T-helper 17 cell (primary cell): Measurements from ENCODE around the gene MED16. TPM values are rescaled to one million over a fixed set of nuclear protein-coding genes. Genes with fewer than 3 reads are reported as not detected.
"Not testable (repeated sequence)": the region's sequence is repeated elsewhere in the genome, so short reads cannot be mapped to it uniquely, and the experiment has no call there.

Experiments used
- ATAC-seq: fragments of 150-1000 bp; cut with Tn5 transposase; 2 replicates; pipeline ENCODE4 v1.10.0; 2021; ENCODE audit warnings: mild to moderate bottlenecking, moderate library complexity
- DNase-seq, 3 donors: peaks; one replicate each; pipeline versions ENCODE4 v3.0.0 to v3.0.0-alpha.2; 2020 to 2021
- H3K9me3 ChIP-seq: one replicate; pipeline ENCODE4 v1.7.0; 2013; ENCODE audit warnings: low read length, mild to moderate bottlenecking; ENCODE audit not compliant: control insufficient read depth, poor library complexity, severe bottlenecking
- H3K27ac Mint-ChIP-seq: one replicate; pipeline ENCODE4 v1.8.0; 2022; ENCODE audit warnings: mild to moderate bottlenecking, moderate library complexity, mixed read lengths
- H3K27me3 Mint-ChIP-seq: one replicate; pipeline ENCODE4 v1.8.0; 2022; ENCODE audit warnings: mixed read lengths
- H3K36me3 Mint-ChIP-seq: one replicate; pipeline ENCODE4 v1.8.0; 2022; ENCODE audit warnings: low read depth, mixed read lengths
- H3K4me1 Mint-ChIP-seq: one replicate; pipeline ENCODE4 v1.8.0; 2022; ENCODE audit warnings: mild to moderate bottlenecking, mixed read lengths
- H3K4me3 Mint-ChIP-seq: one replicate; pipeline ENCODE4 v1.8.0; 2022; ENCODE audit warnings: mild to moderate bottlenecking, moderate library complexity, mixed read lengths
- total RNA-seq, 4 donors: library from RNA in 2 of 4; stranded (reverse) in 2 of 4; gene quantifications; one replicate each; pipeline ENCODE4 v1.2.3 and lab custom pipeline; 2022 to 2026

The MED16 gene
- total RNA-seq, 2 donors from 2014 or later: 59.6 to 71.3 TPM

GRCh38 chr19:850979-851335 is 42.0 kb downstream of the MED16 start:
- H3K27ac Mint-ChIP-seq: no peak overlapping the region
- H3K4me3 Mint-ChIP-seq: no peak overlapping the region
- DNase-seq (no peak), ATAC-seq (no peak)
- H3K9me3 ChIP-seq: no peaks in the 10 kb centered on the region
- peaks cover 2% of the 10 kb centered on the region for H3K4me1 Mint-ChIP-seq
- peaks cover 3% of the 10 kb centered on the region for H3K36me3 Mint-ChIP-seq
- H3K27me3 Mint-ChIP-seq: peaks cover 12% of the 10 kb centered on the region

- no peaks in the 10 kb centered on the region for H3K9me3 ChIP-seq
- H3K27me3 Mint-ChIP-seq: peaks cover 18% of the 10 kb centered on the region
- no peak overlapping the region for H3K4me3 Mint-ChIP-seq
- peaks cover 3% of the 10 kb centered on the region for H3K36me3 Mint-ChIP-seq
- no peak overlapping the region for H3K27ac Mint-ChIP-seq
- DNase-seq (no peak), ATAC-seq (no peak)
- peaks cover 2% of the 10 kb centered on the region for H3K4me1 Mint-ChIP-seq
Measured at GRCh38 chr19:850221-850978, 42.6 kb downstream of the MED16 start.

DNA sequence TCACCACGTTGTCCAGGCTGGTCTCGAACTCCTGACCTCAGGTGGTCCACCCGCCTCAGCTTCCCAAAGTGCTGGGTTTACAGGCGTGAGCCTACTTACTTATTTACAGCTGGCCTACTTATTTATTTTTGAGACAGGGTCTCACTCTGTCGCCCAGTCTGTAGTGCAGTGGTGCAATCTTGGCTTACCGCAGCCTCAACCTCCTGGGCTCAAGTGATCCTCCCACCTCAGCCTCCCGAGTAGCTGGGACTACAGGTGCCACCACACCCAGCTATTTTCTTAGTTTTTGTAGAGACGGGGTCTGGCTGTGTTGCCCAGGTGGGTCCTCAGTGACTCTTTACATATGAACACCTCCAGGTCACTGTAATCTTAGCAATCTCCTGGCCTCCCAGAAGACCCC is 43.8 kb downstream of the MED16 start:
- H3K36me3 Mint-ChIP-seq, H3K27ac Mint-ChIP-seq, DNase-seq, H3K4me3 Mint-ChIP-seq, H3K9me3 ChIP-seq, H3K4me1 Mint-ChIP-seq, ATAC-seq: not testable (repeated sequence)
- H3K27me3 Mint-ChIP-seq: peaks cover 24% of the 10 kb centered on the region

DNA sequence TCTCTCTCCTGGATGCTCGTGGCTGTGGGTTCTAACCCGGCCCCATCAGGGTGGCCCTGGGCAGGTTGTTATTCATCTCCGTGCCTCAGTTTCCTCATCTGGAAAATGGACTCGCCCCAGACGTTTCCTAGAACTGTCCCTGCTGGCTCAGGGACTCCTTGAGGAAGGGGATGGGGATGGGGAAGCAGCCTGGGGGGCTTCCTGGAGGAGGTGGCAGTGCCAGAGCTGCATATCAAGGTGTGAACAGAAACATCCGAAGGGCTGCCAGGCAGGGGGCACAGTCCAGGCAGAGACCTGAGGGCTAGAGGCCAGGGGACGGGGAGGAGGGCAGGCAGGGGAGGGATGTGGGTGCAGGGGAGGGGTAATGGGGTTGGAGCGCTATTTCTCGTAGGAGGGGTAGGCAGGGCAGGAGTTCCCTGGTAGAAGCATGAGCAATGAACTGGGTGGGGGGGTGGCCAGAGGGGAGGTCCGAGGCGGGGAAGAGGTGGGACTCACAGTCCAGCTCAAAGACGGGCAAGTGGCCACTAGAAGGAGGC is 44.5 kb downstream of the MED16 start:
- Mint-ChIP-seq H3K27ac (no peak overlapping the region), H3K36me3 (peaks cover 3% of the 10 kb centered on the region), H3K4me3 (no peak overlapping the region), H3K27me3 (peaks cover 24% of the 10 kb centered on the region), H3K4me1 (peaks cover 5% of the 10 kb centered on the region)
- DNase-seq: no peak
- H3K9me3 ChIP-seq: no peaks in the 10 kb centered on the region
- ATAC-seq: no peak

GRCh38 chr19:845707-846521 is 47.1 kb downstream of the MED16 start:
- H3K4me3 Mint-ChIP-seq: peak overlapping the region; percentile 45
- peaks cover 3% of the 10 kb centered on the region for H3K36me3 Mint-ChIP-seq
- peaks cover 34% of the 10 kb centered on the region for H3K27me3 Mint-ChIP-seq
- DNase-seq (no peak), ATAC-seq (no peak)
- H3K27ac Mint-ChIP-seq: no peak overlapping the region
- no peaks in the 10 kb centered on the region for H3K9me3 ChIP-seq
- peaks cover 5% of the 10 kb centered on the region for H3K4me1 Mint-ChIP-seq

DNA sequence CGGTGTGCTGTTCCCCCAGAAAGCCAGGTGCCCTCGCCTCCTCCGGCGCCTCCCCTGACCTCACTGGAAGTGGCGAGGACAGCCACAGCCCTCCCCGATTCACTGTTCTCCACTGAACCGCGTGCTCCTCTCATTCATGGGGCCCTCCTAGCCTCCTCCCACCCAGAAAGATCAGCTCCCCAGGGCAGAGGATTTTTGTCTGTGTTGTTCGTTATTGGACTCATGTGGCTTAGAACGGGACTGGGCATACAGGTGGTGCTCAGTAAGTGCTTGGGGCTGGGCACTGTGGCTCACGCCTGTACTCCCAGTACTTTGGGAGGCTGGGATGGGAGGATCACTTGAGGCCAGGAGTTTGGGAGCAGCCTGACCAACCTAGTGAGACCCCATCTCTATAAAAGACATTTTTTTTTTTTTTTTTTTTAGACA is 48.4 kb downstream of the MED16 start:
- DNase-seq (no peak), ATAC-seq (peak; percentile 37)
- Mint-ChIP-seq H3K4me1 (peaks cover 5% of the 10 kb centered on the region), H3K36me3 (peaks cover 3% of the 10 kb centered on the region), H3K27ac (no peak overlapping the region), H3K4me3 (peak overlapping the region; percentile 75), H3K27me3 (peaks cover 31% of the 10 kb centered on the region)
- no peaks in the 10 kb centered on the region for H3K9me3 ChIP-seq

DNA sequence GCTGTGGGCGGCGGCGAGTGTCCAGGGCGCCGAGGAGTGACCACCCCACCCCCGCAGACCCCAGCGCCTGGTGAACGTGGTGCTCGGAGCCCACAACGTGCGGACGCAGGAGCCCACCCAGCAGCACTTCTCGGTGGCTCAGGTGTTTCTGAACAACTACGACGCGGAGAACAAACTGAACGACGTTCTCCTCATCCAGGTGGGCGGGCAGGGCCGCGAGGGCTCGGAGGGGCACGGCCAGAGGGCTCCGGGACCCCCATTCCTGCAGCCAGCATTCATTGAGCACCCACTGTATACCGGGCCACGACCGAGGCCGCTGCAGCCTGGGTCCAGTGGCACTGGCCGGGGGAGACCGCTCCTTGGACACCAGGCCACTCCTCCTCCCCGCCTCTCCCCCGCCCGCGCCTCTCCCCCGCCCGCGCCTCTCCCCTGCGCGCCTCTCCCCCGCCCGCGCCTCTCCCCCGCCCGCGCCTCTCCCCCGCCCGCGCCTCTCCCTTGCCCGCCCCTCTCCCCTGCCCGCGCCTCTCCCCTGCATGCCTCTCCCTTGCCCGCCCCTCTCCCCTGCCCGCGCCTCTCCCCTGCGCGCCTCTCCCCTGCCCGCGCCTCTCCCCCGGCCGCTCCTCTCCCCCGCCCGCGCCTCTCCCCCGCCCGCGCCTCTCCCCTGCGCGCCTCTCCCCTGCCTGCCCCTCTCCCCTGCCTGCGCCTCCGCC is 49.0 kb downstream of the MED16 start:
- Mint-ChIP-seq H3K4me1 (peaks cover 5% of the 10 kb centered on the region), H3K27ac (no peak overlapping the region), H3K4me3 (peak overlapping the region; percentile 75), H3K36me3 (peaks cover 3% of the 10 kb centered on the region), H3K27me3 (peaks cover 29% of the 10 kb centered on the region)
- no peak for DNase-seq
- no peaks in the 10 kb centered on the region for H3K9me3 ChIP-seq
- no peak for ATAC-seq

DNA sequence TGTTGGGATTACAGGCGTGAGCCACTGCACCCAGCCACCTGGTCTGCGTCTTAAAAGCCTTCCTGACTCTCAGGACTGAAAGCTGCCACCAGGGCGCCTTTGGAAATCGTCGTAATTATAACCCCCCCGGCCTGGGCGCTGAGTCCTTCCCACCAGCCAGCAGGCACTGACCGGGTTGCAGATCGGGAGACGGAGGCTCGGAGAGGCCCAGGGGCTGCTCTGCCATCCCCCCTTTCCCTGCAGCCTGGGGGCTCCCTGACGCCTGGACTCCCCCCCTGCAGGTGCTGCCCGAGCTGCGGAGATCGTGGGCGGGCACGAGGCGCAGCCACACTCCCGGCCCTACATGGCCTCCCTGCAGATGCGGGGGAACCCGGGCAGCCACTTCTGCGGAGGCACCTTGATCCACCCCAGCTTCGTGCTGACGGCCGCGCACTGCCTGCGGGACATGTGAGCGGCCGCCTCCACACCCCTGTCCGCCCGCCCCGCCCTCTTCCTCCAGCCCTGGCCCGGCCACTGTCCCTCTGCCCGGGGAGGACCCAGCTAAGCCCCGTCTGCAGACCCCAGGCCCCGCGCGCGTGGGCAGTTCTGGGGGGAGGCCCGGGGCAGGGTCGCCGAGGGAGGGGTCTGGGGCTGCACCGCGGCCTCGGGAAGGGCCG is 49.7 kb downstream of the MED16 start:
- Mint-ChIP-seq H3K4me3 (no peak overlapping the region), H3K27me3 (peaks cover 29% of the 10 kb centered on the region), H3K4me1 (peaks cover 5% of the 10 kb centered on the region), H3K27ac (no peak overlapping the region), H3K36me3 (peaks cover 3% of the 10 kb centered on the region)
- H3K9me3 ChIP-seq: no peaks in the 10 kb centered on the region
- no peak for ATAC-seq
- no peak for DNase-seq

- DNase-seq, H3K9me3 ChIP-seq, H3K4me1 Mint-ChIP-seq, ATAC-seq, H3K36me3 Mint-ChIP-seq, H3K4me3 Mint-ChIP-seq, H3K27ac Mint-ChIP-seq: not testable (repeated sequence)
- H3K27me3 Mint-ChIP-seq: peaks cover 29% of the 10 kb centered on the region
Measured at GRCh38 chr19:842802-843179, 50.2 kb downstream of the MED16 start.

GRCh38 chr19:840519-841206 is 52.3 kb downstream of the MED16 start, which contains the start of gene PRTN3:
Gene PRTN3, plus strand, starts transcription at chr19:840999. Its CDS starts 10 bp downstream, at chr19:841009.
- peaks cover 7% of the 10 kb centered on the region for H3K4me1 Mint-ChIP-seq
- H3K4me3 Mint-ChIP-seq: no peak within 1 kb of the TSS
- ATAC-seq (no peak), DNase-seq (no peak)
- H3K9me3 ChIP-seq: no peaks in the 10 kb centered on the region
- H3K27me3 Mint-ChIP-seq: peaks cover 36% of the 10 kb centered on the region
- no peak within 1 kb of the TSS for H3K27ac Mint-ChIP-seq
- H3K36me3 Mint-ChIP-seq: peaks cover 4% of the 10 kb centered on the region

DNA sequence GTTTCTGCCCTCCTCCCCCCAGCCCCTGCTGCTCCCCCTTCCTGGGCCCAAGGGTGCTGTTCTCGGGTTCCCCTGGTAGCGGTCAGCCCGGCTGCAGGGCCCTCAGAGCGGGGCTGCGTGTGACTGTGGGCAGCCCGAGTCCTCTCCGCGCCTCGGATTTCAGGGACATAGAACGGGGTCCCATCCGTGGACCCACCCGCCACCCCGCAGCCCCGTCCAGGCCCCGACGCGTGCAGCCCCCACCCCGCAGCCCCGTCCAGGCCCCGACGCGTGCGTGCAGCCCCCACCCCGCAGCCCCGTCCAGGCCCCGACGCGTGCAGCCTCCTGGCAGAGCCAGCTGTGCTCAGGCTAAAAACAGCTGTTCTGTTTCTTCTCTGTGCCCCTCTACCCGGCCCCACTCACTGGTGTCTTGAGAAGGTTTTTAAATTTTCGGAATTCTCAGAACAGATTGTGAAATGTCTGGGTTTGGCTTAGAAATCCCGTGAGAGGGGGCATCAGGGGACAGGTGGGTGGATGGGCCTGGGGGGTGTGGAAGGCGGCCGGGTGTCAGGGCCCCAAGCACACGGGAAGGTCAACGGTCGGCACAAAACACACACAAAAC is 57.7 kb downstream of the MED16 start:
- no peak for DNase-seq

GRCh38 chr19:834216-834615 is 58.8 kb downstream of the MED16 start:
- ATAC-seq (no peak), DNase-seq (no peak)
- Mint-ChIP-seq H3K27ac (no peak overlapping the region), H3K4me3 (no peak overlapping the region), H3K27me3 (peaks cover 25% of the 10 kb centered on the region), H3K36me3 (peaks cover 4% of the 10 kb centered on the region), H3K4me1 (peaks cover 4% of the 10 kb centered on the region)
- no peaks in the 10 kb centered on the region for H3K9me3 ChIP-seq

More for the DNA sequence above, 57.7 kb downstream of the MED16 start:
- H3K9me3 ChIP-seq: no peaks in the 10 kb centered on the region
- Mint-ChIP-seq H3K4me3 (no peak overlapping the region), H3K4me1 (peaks cover 4% of the 10 kb centered on the region), H3K36me3 (peaks cover 4% of the 10 kb centered on the region), H3K27me3 (peaks cover 25% of the 10 kb centered on the region), H3K27ac (no peak overlapping the region)
- ATAC-seq: no peak
